Gastrocnemius medialis (tissue), 4 donors: Measurements from ENCODE around the gene CYSLTR2.

Experiments used
- CTCF ChIP-seq, 5 experiments: fragments of 450-650 bp in 3 of 5; fragments of 200-600 bp in 2 of 5; sonication (generic) in 2 of 5; IDR thresholded peaks in 4 of 5; conservative IDR thresholded peaks in 1 of 5; 1 replicate in 4 of 5; 2 replicates in 1 of 5; pipeline ENCODE4 v1.5.1; 2016 to 2019; ENCODE audit warnings: antibody characterized with exemption in 5 of 5, mild to moderate bottlenecking in 3 of 5, moderate library complexity in 3 of 5
- POLR2A ChIP-seq, 2 donors: fragments of 450-650 bp; IDR thresholded peaks; one replicate each; pipeline ENCODE4 v1.6.1; 2017; ENCODE audit warnings: antibody characterized with exemption in 2 of 2, mild to moderate bottlenecking in 2 of 2, moderate library complexity in 2 of 2

GRCh38 chr13:48750588-48751383 is 97.1 kb downstream of the CYSLTR2 start:
- TF ChIP-seq CTCF (IDR thresholded peaks at IDR 0.05 in 4 of 5, conservative IDR thresholded peaks at IDR 0.05 in 1 of 5) (no peak), POLR2A (IDR thresholded peaks at IDR 0.05) (no peak)
